ENCODE data around the gene PNMT. TPM values are rescaled to one million over a fixed set of nuclear protein-coding genes. Genes with fewer than 3 reads are reported as not detected.

PNMT gene
- total RNA-seq, 6 experiments from 2014 or later = 0.37 TPM; not detected in 4

DNA sequence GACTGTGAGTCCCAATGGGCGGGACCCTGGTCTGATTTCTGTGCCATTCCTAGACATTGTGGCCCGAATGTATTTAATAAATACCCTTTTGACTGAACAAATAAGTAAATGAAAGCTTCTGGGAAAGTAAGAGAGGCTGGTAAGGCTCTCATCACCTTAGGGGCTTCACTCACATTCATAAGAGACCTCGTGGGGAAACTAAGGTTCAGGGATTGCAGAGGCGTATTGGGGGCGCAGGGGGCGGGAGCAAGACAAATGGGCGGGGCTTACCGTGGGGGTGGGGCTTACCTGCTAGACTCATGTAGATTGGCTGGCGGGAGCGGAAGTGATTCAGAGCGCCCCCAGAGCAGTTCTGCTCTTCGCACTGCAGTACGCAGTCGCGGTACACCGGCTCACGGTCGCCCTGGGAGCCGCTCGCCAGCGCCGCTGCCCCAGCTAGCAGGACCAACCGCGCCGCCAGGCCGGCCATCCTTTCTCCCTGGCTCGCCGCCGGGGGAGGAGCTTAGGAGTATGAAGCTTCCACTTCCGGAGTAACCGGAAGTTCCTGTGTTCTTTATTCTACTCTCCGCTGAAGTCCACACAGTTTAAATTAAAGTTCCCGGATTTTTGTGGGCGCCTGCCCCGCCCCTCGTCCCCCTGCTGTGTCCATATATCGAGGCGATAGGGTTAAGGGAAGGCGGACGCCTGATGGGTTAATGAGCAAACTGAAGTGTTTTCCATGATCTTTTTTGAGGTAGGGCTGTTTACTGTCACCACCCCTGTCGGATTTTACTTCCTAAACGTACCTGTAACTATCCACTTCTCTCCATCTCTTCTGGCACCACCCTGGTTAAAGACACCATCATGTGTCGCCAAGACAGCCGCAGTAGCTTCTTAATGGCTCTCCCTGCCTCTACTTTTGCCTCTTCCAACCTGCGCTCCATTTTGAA is 19.6 kb downstream of the PNMT start, which contains the start of gene PGAP3:
PGAP3 (minus strand) TSS at position 512 of the 929 bp plus-strand sequence; CDS start at position 469, 43 bp downstream.
- Histone ChIP-seq H3K27me3 (no peaks in the 10 kb centered on the region), H3K9me3 (no peaks in the 10 kb centered on the region), H3K27ac (peak within 1 kb of the TSS; percentile 88 to 90 (median 89)), H3K36me3 (no peaks in the 10 kb centered on the region), H3K4me3 (peak within 1 kb of the TSS; percentile 69 to 83 (median 72)), H3K4me1 (peaks cover 0 to 16% (median 0%) of the 10 kb centered on the region in 4 donors)
- intact Hi-C loops (cut with DNase I) = no loop called here
- peak; percentile 59 for TF ChIP-seq POLR2A (IDR thresholded peaks at IDR 0.05)
- TF ChIP-seq, protein P1, sequence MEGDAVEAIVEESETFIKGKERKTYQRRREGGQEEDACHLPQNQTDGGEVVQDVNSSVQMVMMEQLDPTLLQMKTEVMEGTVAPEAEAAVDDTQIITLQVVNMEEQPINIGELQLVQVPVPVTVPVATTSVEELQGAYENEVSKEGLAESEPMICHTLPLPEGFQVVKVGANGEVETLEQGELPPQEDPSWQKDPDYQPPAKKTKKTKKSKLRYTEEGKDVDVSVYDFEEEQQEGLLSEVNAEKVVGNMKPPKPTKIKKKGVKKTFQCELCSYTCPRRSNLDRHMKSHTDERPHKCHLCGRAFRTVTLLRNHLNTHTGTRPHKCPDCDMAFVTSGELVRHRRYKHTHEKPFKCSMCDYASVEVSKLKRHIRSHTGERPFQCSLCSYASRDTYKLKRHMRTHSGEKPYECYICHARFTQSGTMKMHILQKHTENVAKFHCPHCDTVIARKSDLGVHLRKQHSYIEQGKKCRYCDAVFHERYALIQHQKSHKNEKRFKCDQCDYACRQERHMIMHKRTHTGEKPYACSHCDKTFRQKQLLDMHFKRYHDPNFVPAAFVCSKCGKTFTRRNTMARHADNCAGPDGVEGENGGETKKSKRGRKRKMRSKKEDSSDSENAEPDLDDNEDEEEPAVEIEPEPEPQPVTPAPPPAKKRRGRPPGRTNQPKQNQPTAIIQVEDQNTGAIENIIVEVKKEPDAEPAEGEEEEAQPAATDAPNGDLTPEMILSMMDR (IDR thresholded peaks at IDR 0.05) = peak in 1 of 4 donors; percentile 5
- ATAC-seq = peak; percentile 94 to 95 (median 94)
- peak; percentile 90 to 91 (median 90) for DNase-seq
- 4% methylated on average over 19 of the region's 45 CpGs for WGBS (ENCODE audit: insufficient coverage, low coverage, low lambda C conversion rate, missing lambda C conversion rate)

DNA sequence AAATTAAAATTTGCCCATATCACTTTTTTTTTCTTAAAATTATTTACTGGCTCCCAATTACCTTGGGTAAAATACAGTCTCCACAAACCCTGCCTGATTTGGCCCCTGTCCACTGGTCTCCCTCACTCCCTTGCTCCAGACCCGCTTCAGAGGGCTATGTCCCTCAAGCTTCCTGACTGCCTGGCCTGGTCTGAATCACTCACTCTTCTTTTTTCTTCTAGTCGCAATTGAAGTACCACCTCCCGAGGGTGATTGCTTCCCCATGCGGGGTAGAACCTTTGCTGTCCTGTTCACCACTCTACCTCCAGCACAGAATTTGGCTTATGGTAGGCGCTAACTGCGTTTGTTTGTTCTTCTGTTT is 20.2 kb downstream of the PNMT start:
- ATAC-seq (peak in 1 of 4 donors; percentile 4), DNase-seq (peak in 1 of 3 donors; percentile 37)
- Histone ChIP-seq H3K36me3 (no peaks in the 10 kb centered on the region), H3K4me1 (peaks cover 0 to 16% (median 0%) of the 10 kb centered on the region in 4 donors), H3K27me3 (no peaks in the 10 kb centered on the region), H3K9me3 (no peaks in the 10 kb centered on the region), H3K27ac (peak overlapping the region; percentile 88 to 90 (median 89)), H3K4me3 (peak overlapping the region; percentile 69 to 83 (median 72))
- WGBS (ENCODE audit: insufficient coverage, low coverage, low lambda C conversion rate, missing lambda C conversion rate) = 7% methylated on average over 6 of the region's 6 CpGs
- intact Hi-C loops (cut with DNase I) = no loop called here
- TF ChIP-seq, protein P1 (IDR thresholded peaks at IDR 0.05) = no peak
- no peak for TF ChIP-seq POLR2A (IDR thresholded peaks at IDR 0.05)

DNA sequence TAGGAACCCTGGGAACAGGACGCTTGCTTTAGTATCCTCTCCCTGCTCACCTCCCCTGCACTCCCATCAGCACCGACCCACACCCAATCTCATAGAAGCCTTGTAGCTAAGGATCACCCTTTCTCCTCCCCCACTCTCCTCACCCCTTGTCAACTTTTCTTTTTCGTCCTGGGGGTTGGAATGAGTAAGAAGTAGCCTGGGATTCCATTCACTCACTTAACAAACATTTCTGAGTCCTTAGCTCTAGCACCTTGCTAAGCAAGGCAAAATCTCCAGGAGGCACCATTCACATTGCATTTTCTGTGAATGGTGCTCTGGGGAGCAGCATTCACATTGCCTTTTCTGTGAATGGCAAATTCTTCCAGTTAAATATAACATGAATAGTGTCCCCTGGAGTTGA is 20.7 kb downstream of the PNMT start:
- peak in 1 of 3 donors; percentile 36 for DNase-seq
- 39% methylated on average over 3 of the region's 3 CpGs for whole genome bisulfite sequencing (ENCODE audit: insufficient coverage, low coverage, low lambda C conversion rate, missing lambda C conversion rate)
- H3K4me3 ChIP-seq = peak overlapping the region in 1 of 3 donors; percentile 72
- H3K36me3 ChIP-seq = no peaks in the 10 kb centered on the region
- intact Hi-C loops (cut with DNase I) = no loop called here
- TF ChIP-seq POLR2A (IDR thresholded peaks at IDR 0.05) = no peak
- TF ChIP-seq, protein P1 (IDR thresholded peaks at IDR 0.05) = no peak
- H3K27me3 ChIP-seq = no peaks in the 10 kb centered on the region
- no peak for ATAC-seq
- no peaks in the 10 kb centered on the region for H3K9me3 ChIP-seq
- no peak overlapping the region for H3K27ac ChIP-seq
- peaks cover 0 to 16% (median 0%) of the 10 kb centered on the region in 4 donors for H3K4me1 ChIP-seq

DNA sequence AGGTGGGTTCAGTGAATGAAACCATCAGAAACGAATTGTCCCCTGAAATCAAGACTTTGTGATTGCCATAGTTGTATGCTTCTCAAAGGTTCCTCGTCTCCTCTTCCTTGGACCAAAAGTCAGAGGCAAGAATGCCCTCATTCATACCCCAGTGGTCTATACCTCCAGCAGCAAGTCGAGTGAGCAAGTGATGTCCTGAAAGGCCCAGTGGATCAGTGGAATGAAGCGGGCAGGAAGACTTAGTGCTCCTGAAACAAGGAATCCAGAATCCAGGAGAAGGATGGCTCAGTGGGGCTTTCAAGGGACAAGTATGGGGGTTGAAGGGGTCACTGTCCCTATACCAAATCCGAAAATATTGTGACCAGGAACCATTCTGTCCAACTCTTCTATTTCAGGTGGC is 26.3 kb downstream of the PNMT start:
- DNase-seq (no peak), ATAC-seq (no peak)
- no peaks in the 10 kb centered on the region for H3K27me3 ChIP-seq
- TF ChIP-seq POLR2A (IDR thresholded peaks at IDR 0.05) = no peak
- TF ChIP-seq, protein P1 (IDR thresholded peaks at IDR 0.05) = no peak
- H3K9me3 ChIP-seq = no peaks in the 10 kb centered on the region
- no peak overlapping the region for H3K4me3 ChIP-seq
- intact Hi-C loops (cut with DNase I) = no loop called here
- H3K27ac ChIP-seq = peak overlapping the region in 2 of 3 donors; percentile 66 to 80
- WGBS (ENCODE audit: insufficient coverage, low coverage, low lambda C conversion rate, missing lambda C conversion rate) = 82% methylated on average over 5 of the region's 5 CpGs
- H3K4me1 ChIP-seq = peaks cover 0 to 19% (median 9%) of the 10 kb centered on the region in 4 donors
- H3K36me3 ChIP-seq = no peaks in the 10 kb centered on the region

Measured in right lobe of liver (tissue), 6 donors.